GM23248 (cell line): ENCODE measurements around the gene PEX13.

Experiments used
- EZH2 ChIP-seq: fragments of 200-600 bp; sonication (generic); IDR thresholded peaks from 2 replicates; pipeline ENCODE4 v1.6.1; 2018; ENCODE audit warnings: antibody characterized with exemption, mild to moderate bottlenecking; ENCODE audit not compliant: insufficient read depth, poor library complexity, severe bottlenecking
- EZH2phosphoT487 ChIP-seq: fragments of 200-600 bp; sonication (generic); IDR thresholded peaks from 2 replicates; pipeline ENCODE4 v1.6.1; 2018; ENCODE audit warnings: antibody characterized with exemption, moderate library complexity, mild to moderate bottlenecking, low read depth; ENCODE audit not compliant: insufficient read depth

GRCh38 chr2:60974652-60975051, 42.9 kb upstream of the PEX13 start:
- TF ChIP-seq EZH2 (no peak), EZH2phosphoT487 (no peak)
